Activated CD8-positive, alpha-beta memory T cell treated with anti-CD3 and anti-CD28 coated beads, Interleukin-2, amount 10 ng/mL, durations not matched to agents 7 days and 5 days (primary cell): ENCODE measurements around the gene COL6A5. TPM values are rescaled to one million over a fixed set of nuclear protein-coding genes. Genes with fewer than 3 reads are reported as not detected.
"Not testable (repeated sequence)": the region's sequence is repeated elsewhere in the genome, so short reads cannot be mapped to it uniquely, and the experiment has no call there.

Source experiments
- ATAC-seq: fragments of 150-1000 bp; cut with Tn5 transposase; one replicate; pipeline ENCODE4 v1.10.0; 2021; ENCODE audit warnings: moderate library complexity
- CTCF ChIA-PET: fragments of 350-600 bp; sonication (Branson Sonifier 250); formaldehyde crosslinking; loops from one replicate; lab custom pipeline; 2021; ENCODE audit warnings: antibody characterized with exemption; lab: Charles Lee
- DNase-seq: peaks from one replicate; pipeline ENCODE4 v3.0.0-alpha.2; 2020
- H3K27ac Mint-ChIP-seq: one replicate; pipeline ENCODE4 v1.8.0; 2021; ENCODE audit warnings: mild to moderate bottlenecking, mixed read lengths
- H3K27me3 Mint-ChIP-seq: one replicate; pipeline ENCODE4 v1.8.0; 2021; ENCODE audit warnings: mixed read lengths
- H3K36me3 Mint-ChIP-seq: one replicate; pipeline ENCODE4 v1.8.0; 2021; ENCODE audit warnings: mild to moderate bottlenecking, mixed read lengths
- H3K4me1 Mint-ChIP-seq: one replicate; pipeline ENCODE4 v1.8.0; 2021; ENCODE audit warnings: mixed read lengths
- H3K4me3 Mint-ChIP-seq: one replicate; pipeline ENCODE4 v1.8.0; 2021; ENCODE audit warnings: mild to moderate bottlenecking, moderate library complexity, mixed read lengths
- H3K9me3 Mint-ChIP-seq: one replicate; pipeline ENCODE4 v1.8.0; 2022; ENCODE audit warnings: low read depth, mixed read lengths
- total RNA-seq, 2 experiments: library from RNA; stranded (reverse); gene quantifications; one replicate each; pipeline ENCODE4 v1.2.3, GENCODE V29; 2021

The COL6A5 gene, protein sequence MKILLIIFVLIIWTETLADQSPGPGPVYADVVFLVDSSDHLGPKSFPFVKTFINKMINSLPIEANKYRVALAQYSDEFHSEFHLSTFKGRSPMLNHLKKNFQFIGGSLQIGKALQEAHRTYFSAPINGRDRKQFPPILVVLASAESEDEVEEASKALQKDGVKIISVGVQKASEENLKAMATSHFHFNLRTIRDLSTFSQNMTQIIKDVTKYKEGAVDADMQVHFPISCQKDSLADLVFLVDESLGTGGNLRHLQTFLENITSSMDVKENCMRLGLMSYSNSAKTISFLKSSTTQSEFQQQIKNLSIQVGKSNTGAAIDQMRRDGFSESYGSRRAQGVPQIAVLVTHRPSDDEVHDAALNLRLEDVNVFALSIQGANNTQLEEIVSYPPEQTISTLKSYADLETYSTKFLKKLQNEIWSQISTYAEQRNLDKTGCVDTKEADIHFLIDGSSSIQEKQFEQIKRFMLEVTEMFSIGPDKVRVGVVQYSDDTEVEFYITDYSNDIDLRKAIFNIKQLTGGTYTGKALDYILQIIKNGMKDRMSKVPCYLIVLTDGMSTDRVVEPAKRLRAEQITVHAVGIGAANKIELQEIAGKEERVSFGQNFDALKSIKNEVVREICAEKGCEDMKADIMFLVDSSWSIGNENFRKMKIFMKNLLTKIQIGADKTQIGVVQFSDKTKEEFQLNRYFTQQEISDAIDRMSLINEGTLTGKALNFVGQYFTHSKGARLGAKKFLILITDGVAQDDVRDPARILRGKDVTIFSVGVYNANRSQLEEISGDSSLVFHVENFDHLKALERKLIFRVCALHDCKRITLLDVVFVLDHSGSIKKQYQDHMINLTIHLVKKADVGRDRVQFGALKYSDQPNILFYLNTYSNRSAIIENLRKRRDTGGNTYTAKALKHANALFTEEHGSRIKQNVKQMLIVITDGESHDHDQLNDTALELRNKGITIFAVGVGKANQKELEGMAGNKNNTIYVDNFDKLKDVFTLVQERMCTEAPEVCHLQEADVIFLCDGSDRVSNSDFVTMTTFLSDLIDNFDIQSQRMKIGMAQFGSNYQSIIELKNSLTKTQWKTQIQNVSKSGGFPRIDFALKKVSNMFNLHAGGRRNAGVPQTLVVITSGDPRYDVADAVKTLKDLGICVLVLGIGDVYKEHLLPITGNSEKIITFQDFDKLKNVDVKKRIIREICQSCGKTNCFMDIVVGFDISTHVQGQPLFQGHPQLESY (N-terminal part only)
- total RNA-seq = under 1 TPM in 1 of 2 experiments, not detected in 1; 0.02 TPM

DNA sequence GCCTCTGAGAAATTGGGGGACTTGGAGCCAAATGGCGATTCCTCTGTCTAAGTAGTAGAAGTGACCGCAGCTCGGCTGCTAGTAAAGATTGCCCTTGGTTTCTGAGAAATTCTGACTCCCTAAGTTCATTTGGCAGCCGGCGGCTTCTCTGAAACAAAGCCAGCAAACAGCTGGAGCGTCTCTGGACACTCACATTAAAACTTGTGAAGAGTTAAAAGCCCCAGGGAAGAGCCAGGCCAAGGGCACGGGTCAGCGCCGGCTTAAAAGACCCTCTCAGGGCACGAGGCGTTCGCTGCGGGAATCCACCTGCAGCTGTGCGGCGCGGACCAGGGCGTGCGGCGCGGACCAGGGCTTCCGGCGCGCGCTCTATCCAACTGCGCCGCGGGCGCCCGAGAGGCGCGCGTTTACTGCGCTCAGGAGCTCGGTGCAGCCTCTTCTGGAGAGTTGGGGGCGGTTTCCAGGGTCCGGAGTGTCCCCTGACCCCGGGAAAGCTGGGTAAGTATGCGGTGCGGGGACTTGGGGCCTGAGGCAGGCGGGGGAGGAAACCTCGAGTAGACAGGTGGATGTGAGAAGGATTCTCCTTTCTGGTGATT lies at the start of gene COL6A5:
COL6A5 (plus strand) TSS at position 186 of the 593 bp plus-strand sequence. CDS start 27,967 bp downstream, outside the sequence.
- no peak within 1 kb of the TSS for H3K4me3 Mint-ChIP-seq
- no peak within 1 kb of the TSS for H3K27ac Mint-ChIP-seq
- no peaks in the 10 kb centered on the region for H3K9me3 Mint-ChIP-seq
- H3K4me1 Mint-ChIP-seq = peaks cover 9% of the 10 kb centered on the region
- DNase-seq (no peak), ATAC-seq (no peak)
- H3K27me3 Mint-ChIP-seq = peaks cover 41% of the 10 kb centered on the region
- CTCF ChIA-PET = no interaction called here
- H3K36me3 Mint-ChIP-seq = no peaks in the 10 kb centered on the region

DNA sequence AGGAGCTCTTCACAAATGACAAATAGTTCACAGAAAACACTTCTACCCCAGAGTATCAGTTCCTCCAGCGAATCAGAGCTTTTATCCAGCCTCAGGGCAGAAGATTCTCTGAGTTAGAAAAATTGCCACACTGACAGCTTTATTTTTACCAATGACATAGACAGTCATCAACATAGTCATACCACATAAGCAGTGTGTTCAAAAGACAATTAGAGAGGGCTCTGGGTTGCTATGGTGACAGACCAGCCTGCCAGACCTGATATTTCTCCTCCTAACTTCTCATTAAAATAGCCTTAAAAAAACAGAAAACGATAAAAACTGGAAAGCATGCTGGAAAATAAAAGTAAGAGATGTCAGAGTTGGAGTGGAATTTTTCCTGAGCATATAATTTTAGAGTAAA lies 45.9 kb upstream of the COL6A5 start:
- Mint-ChIP-seq H3K4me1 (no peaks in the 10 kb centered on the region), H3K36me3 (no peaks in the 10 kb centered on the region), H3K27ac (no peak overlapping the region), H3K27me3 (peaks cover 20% of the 10 kb centered on the region), H3K9me3 (no peaks in the 10 kb centered on the region), H3K4me3 (no peak overlapping the region)
- ATAC-seq (no peak), DNase-seq (no peak)
- CTCF ChIA-PET = no interaction called here

DNA sequence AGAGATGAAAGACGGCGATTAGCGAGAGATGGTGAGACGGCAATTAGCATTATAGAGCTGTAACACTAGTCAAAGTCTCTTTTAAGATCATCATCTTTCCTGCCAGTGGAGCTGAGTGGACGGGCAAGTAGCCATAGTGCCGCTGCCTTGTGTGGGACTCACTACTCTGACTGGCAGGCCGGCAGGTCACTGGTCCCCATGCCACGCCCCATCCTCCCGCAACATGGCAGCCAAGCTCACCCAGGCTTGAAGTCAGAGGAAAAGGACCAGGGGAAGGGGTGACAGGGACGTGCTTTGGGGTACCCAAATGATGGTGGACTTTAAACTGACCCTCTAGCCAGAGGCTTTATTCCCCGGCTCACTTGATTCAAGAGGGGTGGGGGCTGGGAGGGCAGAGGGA lies 44.6 kb upstream of the COL6A5 start:
- ATAC-seq (no peak), DNase-seq (no peak)
- no peaks in the 10 kb centered on the region for H3K4me1 Mint-ChIP-seq
- H3K27ac Mint-ChIP-seq = no peak overlapping the region
- H3K4me3 Mint-ChIP-seq = no peak overlapping the region
- CTCF ChIA-PET = no interaction called here
- H3K27me3 Mint-ChIP-seq = peaks cover 23% of the 10 kb centered on the region
- H3K9me3 Mint-ChIP-seq = no peaks in the 10 kb centered on the region
- no peaks in the 10 kb centered on the region for H3K36me3 Mint-ChIP-seq

DNA sequence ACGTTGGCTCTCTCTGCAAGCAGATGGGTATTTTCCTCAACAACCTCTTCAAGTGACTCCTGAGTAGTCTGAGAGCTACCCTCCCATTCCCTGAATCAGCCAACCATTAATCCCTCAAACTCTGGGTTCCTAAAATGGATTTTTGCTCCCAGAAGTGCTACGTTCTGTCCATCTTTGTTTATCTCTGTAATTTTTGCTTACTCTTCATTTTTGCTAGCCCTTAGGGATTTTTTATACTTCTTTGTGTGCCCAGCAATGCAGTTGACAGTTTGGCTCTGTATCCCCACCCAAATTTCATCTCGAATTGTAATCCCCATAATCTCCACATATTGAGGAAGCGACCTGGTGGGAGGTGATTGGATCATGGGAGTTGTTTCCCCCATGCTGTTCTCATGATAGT lies 35.4 kb upstream of the COL6A5 start:
- CTCF ChIA-PET = no interaction called here
- ATAC-seq (no peak), DNase-seq (no peak)
- Mint-ChIP-seq H3K4me3 (no peak overlapping the region), H3K27ac (no peak overlapping the region), H3K27me3 (peaks cover 27% of the 10 kb centered on the region), H3K4me1 (no peaks in the 10 kb centered on the region), H3K9me3 (no peaks in the 10 kb centered on the region), H3K36me3 (no peaks in the 10 kb centered on the region)

DNA sequence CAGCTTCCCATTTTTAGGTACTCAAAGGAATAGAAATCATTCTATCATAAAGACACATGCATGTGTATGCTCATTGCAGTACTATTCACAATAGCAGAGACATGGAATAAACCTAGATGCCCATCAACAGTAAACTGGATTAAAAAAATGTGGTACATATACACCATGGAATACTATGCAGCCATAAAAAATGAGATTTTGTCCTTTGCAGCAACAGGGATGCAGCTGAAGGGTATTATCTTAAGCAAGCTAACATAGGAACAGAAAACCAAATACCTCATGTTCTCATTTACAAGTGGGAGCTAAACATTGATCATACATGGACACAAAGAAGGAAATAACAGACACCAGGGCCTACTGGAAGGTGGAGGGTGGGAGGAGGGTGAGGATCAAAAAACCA lies 33.1 kb upstream of the COL6A5 start:
- no peak overlapping the region for H3K27ac Mint-ChIP-seq
- ATAC-seq = no peak
- H3K36me3 Mint-ChIP-seq = no peaks in the 10 kb centered on the region
- H3K4me3 Mint-ChIP-seq = no peak overlapping the region
- no peak for DNase-seq
- no peaks in the 10 kb centered on the region for H3K9me3 Mint-ChIP-seq
- no peaks in the 10 kb centered on the region for H3K4me1 Mint-ChIP-seq
- CTCF ChIA-PET = interaction anchor here (1.4 kb wide), 1 partner anchor 15 kb away, joined by 3 read pairs; no protein-coding TSS in a partner anchor
- peaks cover 13% of the 10 kb centered on the region for H3K27me3 Mint-ChIP-seq

DNA sequence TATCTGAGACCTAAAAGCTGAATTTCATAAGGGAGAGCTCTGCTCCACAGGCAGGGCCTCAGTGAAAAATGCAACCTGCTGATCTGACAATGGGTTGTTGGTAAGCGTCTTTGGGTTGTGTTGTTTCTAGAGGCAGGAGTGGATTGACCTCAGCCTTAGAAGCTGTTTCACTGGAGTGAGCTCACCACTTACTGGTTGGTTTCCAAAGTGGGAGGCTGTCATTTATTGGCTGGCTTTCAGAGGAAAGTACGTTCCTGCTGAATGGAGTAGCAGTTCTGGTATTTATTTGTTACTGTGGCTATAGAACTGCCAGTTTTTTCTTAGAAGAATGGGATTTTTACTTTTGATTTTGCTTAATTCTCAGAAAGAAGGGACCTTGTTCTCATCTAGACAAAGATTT lies 29.3 kb upstream of the COL6A5 start:
- ATAC-seq = no peak
- Mint-ChIP-seq H3K9me3 (no peaks in the 10 kb centered on the region), H3K4me3 (no peak overlapping the region), H3K4me1 (no peaks in the 10 kb centered on the region), H3K27ac (no peak overlapping the region), H3K27me3 (peaks cover 3% of the 10 kb centered on the region), H3K36me3 (no peaks in the 10 kb centered on the region)
- DNase-seq = no peak
- CTCF ChIA-PET = no interaction called here

DNA sequence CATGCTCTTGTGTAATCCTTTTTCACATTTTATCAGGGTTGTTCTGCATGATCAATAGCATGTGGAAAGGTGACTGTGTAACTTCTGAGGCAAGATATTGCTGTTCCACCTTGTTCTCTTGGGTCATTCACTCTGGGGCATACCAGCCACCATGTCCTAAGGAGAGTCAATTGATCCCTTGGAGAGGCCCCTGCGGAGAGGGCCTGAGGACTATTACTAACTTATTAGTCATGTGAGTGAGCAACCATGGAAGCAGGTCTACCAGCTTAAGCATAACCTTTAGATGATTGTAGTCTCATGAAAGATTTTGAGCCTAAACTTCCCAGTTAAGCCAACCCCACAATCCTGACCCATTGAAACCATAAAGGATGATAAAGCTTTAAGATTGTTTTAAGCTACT lies 22.0 kb upstream of the COL6A5 start:
- Mint-ChIP-seq H3K27ac (no peak overlapping the region), H3K36me3 (no peaks in the 10 kb centered on the region), H3K4me3 (no peak overlapping the region), H3K9me3 (no peaks in the 10 kb centered on the region), H3K4me1 (no peaks in the 10 kb centered on the region), H3K27me3 (peaks cover 4% of the 10 kb centered on the region)
- ATAC-seq (no peak), DNase-seq (no peak)
- CTCF ChIA-PET = no interaction called here

DNA sequence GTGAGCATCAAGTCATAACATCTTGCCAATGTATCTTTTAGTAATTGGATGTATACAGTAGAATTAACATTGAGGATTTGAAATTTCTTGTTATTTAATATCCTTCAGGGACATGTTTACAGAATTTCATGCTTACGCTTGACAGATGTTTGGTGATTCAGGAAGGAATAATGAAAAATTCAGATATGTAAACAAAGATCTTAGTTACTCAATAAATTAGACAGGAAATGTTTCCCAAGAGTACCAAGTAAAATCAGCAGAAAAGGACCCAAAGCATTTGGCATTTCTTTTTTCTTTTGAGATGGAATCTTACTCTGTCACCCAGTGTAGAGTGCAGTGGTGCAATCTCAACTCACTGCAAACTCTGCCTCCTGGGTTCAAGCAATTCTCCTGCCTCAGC lies 4.7 kb upstream of the COL6A5 start:
- H3K4me1 Mint-ChIP-seq = peaks cover 9% of the 10 kb centered on the region
- CTCF ChIA-PET = no interaction called here
- peaks cover 17% of the 10 kb centered on the region for H3K27me3 Mint-ChIP-seq

DNA sequence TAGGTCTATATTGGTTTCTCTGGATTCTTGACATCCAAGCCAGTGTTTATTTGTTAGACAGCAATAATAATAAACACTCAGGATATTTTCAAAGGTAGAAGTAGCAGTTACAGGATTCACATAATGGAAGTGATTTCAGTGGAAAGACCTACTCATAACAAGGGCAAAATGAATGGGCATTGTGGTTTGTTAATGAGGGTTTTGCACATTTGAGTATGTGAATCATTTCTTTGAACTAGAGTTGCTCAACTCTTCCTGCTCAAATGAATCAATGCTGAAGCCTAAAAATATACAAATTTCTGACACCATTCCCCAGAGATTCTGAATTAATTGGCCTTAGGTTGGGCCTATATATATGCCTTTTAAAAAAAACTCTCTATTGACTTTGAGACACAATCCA lies 4.1 kb upstream of the COL6A5 start:
- Mint-ChIP-seq H3K9me3 (no peaks in the 10 kb centered on the region), H3K27ac (no peak overlapping the region), H3K4me3 (no peak overlapping the region), H3K27me3 (peaks cover 23% of the 10 kb centered on the region), H3K36me3 (no peaks in the 10 kb centered on the region), H3K4me1 (peaks cover 9% of the 10 kb centered on the region)
- CTCF ChIA-PET = no interaction called here
- no peak for DNase-seq
- no peak for ATAC-seq

More for the DNA sequence above, 4.7 kb upstream of the COL6A5 start:
- ATAC-seq (no peak), DNase-seq (no peak)
- no peaks in the 10 kb centered on the region for H3K9me3 Mint-ChIP-seq
- no peaks in the 10 kb centered on the region for H3K36me3 Mint-ChIP-seq
- no peak overlapping the region for H3K4me3 Mint-ChIP-seq
- no peak overlapping the region for H3K27ac Mint-ChIP-seq

DNA sequence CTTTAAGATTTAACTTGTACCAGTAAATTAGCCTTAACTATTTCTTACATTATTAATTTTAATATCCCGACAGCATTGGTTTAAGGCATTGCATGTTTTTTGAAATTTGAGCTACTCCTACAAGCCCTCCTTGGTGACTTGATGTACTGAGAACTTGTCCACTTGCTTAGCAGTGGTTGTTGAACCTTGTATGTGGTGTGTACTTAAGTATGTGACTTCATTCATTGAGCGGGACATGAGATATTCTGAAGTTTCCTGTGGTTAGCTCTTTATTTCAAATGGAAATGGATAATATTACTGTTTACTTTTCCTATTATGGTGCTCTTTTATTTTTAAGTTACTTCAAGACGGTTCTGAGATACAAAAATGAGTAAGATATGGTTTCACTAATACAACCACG lies 3.6 kb upstream of the COL6A5 start:
- Mint-ChIP-seq H3K9me3 (no peaks in the 10 kb centered on the region), H3K27me3 (peaks cover 28% of the 10 kb centered on the region), H3K4me1 (peaks cover 9% of the 10 kb centered on the region), H3K27ac (no peak overlapping the region), H3K4me3 (no peak overlapping the region), H3K36me3 (no peaks in the 10 kb centered on the region)
- ATAC-seq (no peak), DNase-seq (no peak)
- CTCF ChIA-PET = no interaction called here

DNA sequence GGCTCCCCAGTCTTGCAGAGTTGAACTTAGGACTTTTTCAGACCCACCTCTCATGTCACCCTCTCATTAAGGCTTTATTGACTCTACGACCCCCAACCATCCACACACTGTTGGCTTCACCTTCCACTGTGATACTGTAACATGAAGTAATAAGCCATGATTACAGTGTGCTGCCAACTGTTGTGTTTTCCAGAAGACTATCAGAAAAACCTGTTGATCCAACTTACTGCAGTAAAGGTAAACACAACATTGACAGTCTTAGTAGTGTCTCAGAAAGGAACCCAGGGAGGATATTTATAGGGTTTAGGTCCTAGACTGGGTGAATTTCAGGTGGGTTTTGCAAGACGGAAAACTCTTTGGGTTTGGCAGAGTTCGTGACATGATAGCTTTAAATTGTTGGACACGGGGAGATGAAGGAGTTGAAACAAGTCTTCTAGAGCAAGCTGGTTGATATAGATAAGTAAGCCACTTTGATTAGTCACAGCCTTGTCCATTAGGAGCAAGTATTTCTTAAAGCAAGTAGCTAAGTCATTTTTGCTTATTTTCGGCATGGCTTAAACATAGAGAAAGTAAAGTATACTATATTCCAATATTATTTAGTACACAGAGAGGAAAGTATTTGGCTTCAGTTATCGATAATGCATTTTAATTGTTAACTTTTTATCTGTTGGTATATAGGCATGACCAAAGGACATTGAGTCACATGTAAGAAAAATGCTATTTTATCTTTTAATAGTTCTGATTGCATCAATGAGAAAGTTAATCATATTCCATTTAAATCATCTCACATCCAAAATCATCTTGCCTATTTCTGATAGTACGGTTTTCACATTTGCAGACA lies 2.4 kb upstream of the COL6A5 start:
- no peaks in the 10 kb centered on the region for H3K9me3 Mint-ChIP-seq
- H3K36me3 Mint-ChIP-seq = no peaks in the 10 kb centered on the region
- ATAC-seq (no peak), DNase-seq (no peak)
- H3K27me3 Mint-ChIP-seq = peaks cover 34% of the 10 kb centered on the region
- no peak overlapping the region for H3K4me3 Mint-ChIP-seq
- CTCF ChIA-PET = no interaction called here
- peaks cover 9% of the 10 kb centered on the region for H3K4me1 Mint-ChIP-seq
- H3K27ac Mint-ChIP-seq = no peak overlapping the region

DNA sequence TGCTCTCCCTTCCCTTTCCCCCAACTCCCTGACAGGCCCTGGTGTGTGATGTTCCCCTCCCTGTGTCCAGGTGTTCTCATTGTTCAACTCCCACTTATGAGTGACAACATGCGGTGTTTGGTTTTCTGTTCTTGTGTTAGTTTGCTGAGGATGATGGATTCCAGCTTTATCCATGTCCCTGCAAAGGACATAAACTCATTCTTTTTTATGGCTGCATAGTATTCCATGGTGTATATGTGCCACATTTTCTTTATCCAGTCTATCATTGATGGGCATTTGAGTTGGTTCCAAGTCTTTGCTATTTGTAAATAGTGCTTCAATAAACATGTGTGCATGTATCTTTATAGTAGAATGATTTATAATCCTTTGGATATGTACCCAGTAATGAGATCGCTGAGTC lies 2.8 kb downstream of the COL6A5 start:
- H3K4me3 Mint-ChIP-seq, H3K27ac Mint-ChIP-seq, DNase-seq, CTCF ChIA-PET, H3K9me3 Mint-ChIP-seq, ATAC-seq, H3K4me1 Mint-ChIP-seq, H3K36me3 Mint-ChIP-seq: not testable (repeated sequence)
- H3K27me3 Mint-ChIP-seq = peaks cover 47% of the 10 kb centered on the region
